ENCODE measurements around the gene TRRAP.

TRRAP gene

GRCh38 chr7:98992076-98992475 lies 113.7 kb downstream of the TRRAP start:
- H3K27me3 ChIP-seq: no peaks in the 10 kb centered on the region
- peaks cover 94% of the 10 kb centered on the region for H3K36me3 ChIP-seq
- no peak overlapping the region for H3K4me3 ChIP-seq (ENCODE audit: low read depth in 1 of 2, low read length in 1 of 2)
- H3K9me3 ChIP-seq: no peaks in the 10 kb centered on the region
- H3K4me1 ChIP-seq (ENCODE audit: control insufficient read depth in 1 of 2, insufficient read depth in 1 of 2, low read depth in 1 of 2, low read length in 1 of 2): no peaks in the 10 kb centered on the region
- H3K27ac ChIP-seq: no peak overlapping the region
- no peak for TF ChIP-seq CTCF (IDR thresholded peaks at IDR 0.05)

GRCh38 chr7:98993024-98993897 lies 114.9 kb downstream of the TRRAP start:
- no peak overlapping the region for H3K4me3 ChIP-seq (ENCODE audit: low read depth in 1 of 2, low read length in 1 of 2)
- no peaks in the 10 kb centered on the region for H3K27me3 ChIP-seq
- H3K9me3 ChIP-seq: no peaks in the 10 kb centered on the region
- H3K27ac ChIP-seq: no peak overlapping the region
- no peak for TF ChIP-seq CTCF (IDR thresholded peaks at IDR 0.05)
- peaks cover 97% of the 10 kb centered on the region for H3K36me3 ChIP-seq
- no peaks in the 10 kb centered on the region for H3K4me1 ChIP-seq (ENCODE audit: control insufficient read depth in 1 of 2, insufficient read depth in 1 of 2, low read depth in 1 of 2, low read length in 1 of 2)

GRCh38 chr7:98994046-98994944 lies 116.0 kb downstream of the TRRAP start:
- no peaks in the 10 kb centered on the region for H3K4me1 ChIP-seq (ENCODE audit: control insufficient read depth in 1 of 2, insufficient read depth in 1 of 2, low read depth in 1 of 2, low read length in 1 of 2)
- H3K9me3 ChIP-seq: no peaks in the 10 kb centered on the region
- no peak overlapping the region for H3K27ac ChIP-seq
- H3K36me3 ChIP-seq: peaks cover 97% of the 10 kb centered on the region
- H3K27me3 ChIP-seq: no peaks in the 10 kb centered on the region
- no peak for TF ChIP-seq CTCF (IDR thresholded peaks at IDR 0.05)
- H3K4me3 ChIP-seq (ENCODE audit: low read depth in 1 of 2, low read length in 1 of 2): no peak overlapping the region

- H3K4me3 ChIP-seq (ENCODE audit: low read depth in 1 of 2, low read length in 1 of 2): no peak overlapping the region
- H3K9me3 ChIP-seq: no peaks in the 10 kb centered on the region
- H3K4me1 ChIP-seq (ENCODE audit: control insufficient read depth in 1 of 2, insufficient read depth in 1 of 2, low read depth in 1 of 2, low read length in 1 of 2): no peaks in the 10 kb centered on the region
- H3K27me3 ChIP-seq: no peaks in the 10 kb centered on the region
- peaks cover 97% of the 10 kb centered on the region for H3K36me3 ChIP-seq
- no peak for TF ChIP-seq CTCF (IDR thresholded peaks at IDR 0.05)
- no peak overlapping the region for H3K27ac ChIP-seq
Observed at GRCh38 chr7:98995111-98995510, 116.8 kb downstream of the TRRAP start.

DNA sequence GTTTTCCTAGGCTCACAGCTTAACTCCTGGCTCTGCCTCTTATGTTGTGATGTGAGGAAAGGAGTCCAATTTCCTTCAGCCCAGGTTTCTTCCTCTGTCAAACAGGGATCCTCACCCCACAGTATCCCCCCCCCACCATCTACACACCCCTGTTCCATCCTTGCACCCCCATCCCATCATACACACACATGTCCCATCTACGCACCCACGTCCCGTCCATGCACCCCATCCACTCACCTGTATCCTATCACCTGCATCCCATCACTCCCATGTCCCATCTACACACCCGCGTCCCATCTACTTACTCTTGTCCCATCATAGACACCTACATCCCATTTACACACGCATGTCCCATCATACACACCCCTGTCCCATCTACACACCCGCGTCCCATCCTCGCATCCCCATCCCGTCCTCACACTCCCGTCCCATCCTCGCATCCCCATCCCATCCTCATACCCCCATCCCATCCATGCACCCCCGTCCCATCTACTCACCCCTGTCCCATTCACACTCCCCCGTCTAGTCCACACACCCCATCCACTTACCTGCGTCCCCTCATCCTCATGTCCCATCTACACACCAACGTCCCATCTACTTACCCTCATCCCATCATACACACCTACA lies 117.3 kb downstream of the TRRAP start:
- no peaks in the 10 kb centered on the region for H3K9me3 ChIP-seq
- H3K27me3 ChIP-seq: no peaks in the 10 kb centered on the region
- H3K36me3 ChIP-seq: peaks cover 97% of the 10 kb centered on the region
- TF ChIP-seq CTCF (IDR thresholded peaks at IDR 0.05): no peak
- H3K4me1 ChIP-seq (ENCODE audit: control insufficient read depth in 1 of 2, insufficient read depth in 1 of 2, low read depth in 1 of 2, low read length in 1 of 2): no peaks in the 10 kb centered on the region
- H3K4me3 ChIP-seq (ENCODE audit: low read depth in 1 of 2, low read length in 1 of 2): no peak overlapping the region
- H3K27ac ChIP-seq: no peak overlapping the region
